NCI-H2107 (cell line): ENCODE data around the gene ZBTB45.
"Not testable (repeated sequence)": the region's sequence is repeated elsewhere in the genome, so short reads cannot be mapped to it uniquely, and the experiment has no call there.

ENCODE experiments used
- DNase-seq: peaks from one replicate; lab custom pipeline; 2025; lab: John Stamatoyannopoulos, UW

The ZBTB45 gene

GRCh38 chr19:58510084-58510862 is 9.3 kb downstream of the ZBTB45 start:
- DNase-seq: no peak

GRCh38 chr19:58509731-58510083 is 9.9 kb downstream of the ZBTB45 start:
- no peak for DNase-seq

DNA sequence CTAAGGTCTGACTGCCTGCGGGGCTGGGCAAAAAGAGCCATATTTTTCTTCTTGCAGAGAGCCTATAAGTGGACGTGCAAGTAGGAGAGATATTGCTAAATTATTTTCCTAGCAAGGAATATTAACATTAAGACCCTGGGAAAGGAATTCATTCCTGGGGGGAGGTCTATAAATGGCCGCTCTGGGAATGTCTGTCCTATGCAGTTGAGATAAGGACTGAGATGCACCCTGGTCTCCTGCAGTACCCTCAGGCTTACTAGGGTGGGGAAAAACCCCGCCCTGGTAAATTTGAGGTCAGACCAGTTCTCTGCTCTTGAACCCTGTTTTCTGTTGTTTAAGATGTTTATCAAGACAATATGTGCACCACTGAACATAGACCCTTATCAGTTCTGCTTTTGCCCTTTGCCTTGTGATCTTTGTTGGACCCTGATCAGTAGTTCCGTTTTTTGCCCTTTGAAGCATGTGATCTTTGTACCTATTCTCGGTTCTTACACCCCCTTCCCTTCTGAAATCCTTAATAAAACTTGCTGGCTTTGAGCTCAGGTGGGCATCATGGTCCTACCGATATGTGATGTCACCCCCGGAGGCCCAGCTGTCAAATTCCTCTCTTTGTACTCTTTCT is 11.9 kb downstream of the ZBTB45 start:
- DNase-seq: not testable (repeated sequence)

DNA sequence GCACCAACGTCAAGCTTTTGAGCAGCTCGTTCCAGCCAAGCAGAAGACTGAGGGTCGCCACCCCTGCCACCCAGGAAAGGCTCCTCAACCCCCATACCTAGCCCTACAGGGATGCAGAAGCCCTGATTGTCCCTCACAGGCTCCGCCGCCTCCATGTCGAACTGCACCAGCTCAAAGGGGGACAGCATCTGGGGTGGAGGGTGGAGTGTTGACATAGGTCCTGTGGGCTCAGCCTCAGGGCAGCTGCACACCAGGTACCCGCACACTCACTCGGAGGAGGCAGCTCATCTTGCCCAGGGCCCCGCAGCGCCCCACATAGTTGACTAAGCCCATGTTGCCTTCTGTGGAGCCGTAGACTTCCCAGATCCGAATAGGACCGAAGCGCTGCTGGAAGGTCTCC is 19.4 kb downstream of the ZBTB45 start:
- no peak for DNase-seq

GRCh38 chr19:58499021-58499927 is 20.3 kb downstream of the ZBTB45 start:
- peak; percentile 97 for DNase-seq

GRCh38 chr19:58498316-58499020 is 21.1 kb downstream of the ZBTB45 start:
- no peak for DNase-seq

- DNase-seq: no peak
Observed at GRCh38 chr19:58497634-58498170, 21.9 kb downstream of the ZBTB45 start.

DNA sequence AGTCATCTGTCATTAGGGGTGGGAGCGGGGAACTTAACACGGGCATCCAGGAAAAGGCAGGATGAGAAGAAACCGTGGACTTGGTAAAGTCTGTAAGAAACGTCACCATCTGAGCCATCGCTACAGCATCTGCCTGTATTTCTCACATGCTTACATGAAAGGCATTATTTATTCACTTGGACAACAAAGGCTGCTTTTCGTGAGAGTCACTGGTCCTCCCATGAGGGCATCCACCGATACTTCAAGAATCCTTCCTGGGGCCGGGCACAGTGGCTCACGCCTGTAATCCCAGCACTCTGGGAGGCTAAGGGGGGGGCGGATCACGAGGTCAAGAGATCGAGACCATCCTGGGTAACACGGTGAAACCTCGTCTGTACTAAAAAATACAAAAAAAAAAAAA is 27.3 kb downstream of the ZBTB45 start:
- DNase-seq: no peak

- DNase-seq: no peak
Observed at GRCh38 chr19:58491393-58491792, 28.2 kb downstream of the ZBTB45 start.

- not testable (repeated sequence) for DNase-seq
Observed at GRCh38 chr19:58484349-58484748, 35.3 kb downstream of the ZBTB45 start.

DNA sequence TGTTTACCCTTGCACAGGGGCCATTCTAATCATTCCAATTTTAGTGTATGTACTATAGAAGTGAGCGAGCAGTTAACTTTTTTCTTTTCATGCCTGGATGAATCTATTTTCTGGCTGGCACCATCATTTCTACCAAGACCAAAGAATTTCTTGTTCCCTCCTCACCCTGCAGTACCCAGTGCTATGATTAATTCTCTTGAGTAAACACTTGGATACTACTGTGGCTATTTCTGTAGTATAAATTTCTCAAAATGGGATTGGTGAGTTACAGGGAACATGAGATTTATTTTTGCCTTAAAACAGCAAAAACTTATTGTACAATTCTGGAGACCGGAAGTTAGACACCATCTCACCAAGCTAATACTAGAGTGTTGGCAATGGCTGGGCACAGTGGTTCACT is 35.8 kb downstream of the ZBTB45 start:
- DNase-seq: no peak

DNA sequence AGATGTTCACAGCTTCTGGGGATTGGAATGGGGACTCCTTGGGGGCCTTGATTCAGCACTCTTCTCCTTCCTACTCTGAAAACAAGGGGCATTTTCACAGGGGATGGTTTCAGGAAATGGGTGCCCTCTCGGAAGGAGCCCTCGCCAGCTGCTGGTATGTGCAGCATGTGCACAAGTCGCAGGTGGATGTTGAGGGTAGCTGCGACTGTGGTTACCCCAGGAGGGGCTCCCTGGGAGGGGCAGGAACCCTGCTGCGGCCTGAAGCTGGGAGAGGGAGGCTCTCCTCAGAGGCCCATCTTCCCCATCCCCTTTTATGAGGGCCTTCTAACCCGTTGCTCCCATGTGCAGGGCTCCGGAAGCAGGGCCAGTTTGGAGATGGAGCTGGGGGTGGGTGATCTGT is 37.2 kb downstream of the ZBTB45 start:
- DNase-seq: no peak

DNA sequence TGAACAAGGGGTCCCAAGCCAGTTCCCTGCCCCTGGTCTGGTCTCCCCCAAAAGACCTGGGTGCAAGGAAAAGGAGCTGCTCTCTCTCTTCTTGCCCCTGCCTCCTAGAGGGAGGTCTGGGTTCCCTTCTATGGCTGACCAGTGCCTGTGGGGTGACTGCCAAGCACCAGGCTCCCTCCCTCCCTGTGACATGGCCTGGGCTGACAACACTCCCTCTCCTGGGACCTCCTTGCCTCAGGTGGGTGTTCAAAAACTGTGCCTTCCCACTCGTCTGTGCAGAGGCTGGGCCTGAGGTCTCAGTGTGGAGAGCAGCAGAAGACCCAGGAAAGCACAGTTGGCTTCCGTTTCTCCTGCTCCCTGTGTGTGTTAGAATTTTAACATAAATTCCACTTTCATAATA is 38.8 kb downstream of the ZBTB45 start:
- no peak for DNase-seq

DNA sequence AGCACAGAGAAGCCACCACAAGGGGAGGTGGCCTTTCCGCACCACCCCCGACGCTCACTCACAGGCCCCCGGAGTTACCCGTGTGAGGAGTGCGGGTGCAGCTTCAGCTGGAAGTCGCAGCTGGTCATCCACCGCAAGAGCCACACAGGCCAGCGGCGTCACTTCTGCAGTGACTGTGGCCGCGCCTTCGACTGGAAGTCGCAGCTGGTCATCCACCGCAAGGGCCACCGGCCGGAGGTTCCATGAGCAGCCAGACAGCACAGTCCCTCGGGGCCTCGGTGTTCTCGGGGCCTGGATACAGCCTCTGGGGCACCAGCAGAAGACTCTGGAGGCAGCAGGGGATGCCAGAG is 39.2 kb downstream of the ZBTB45 start:
- DNase-seq: no peak

DNA sequence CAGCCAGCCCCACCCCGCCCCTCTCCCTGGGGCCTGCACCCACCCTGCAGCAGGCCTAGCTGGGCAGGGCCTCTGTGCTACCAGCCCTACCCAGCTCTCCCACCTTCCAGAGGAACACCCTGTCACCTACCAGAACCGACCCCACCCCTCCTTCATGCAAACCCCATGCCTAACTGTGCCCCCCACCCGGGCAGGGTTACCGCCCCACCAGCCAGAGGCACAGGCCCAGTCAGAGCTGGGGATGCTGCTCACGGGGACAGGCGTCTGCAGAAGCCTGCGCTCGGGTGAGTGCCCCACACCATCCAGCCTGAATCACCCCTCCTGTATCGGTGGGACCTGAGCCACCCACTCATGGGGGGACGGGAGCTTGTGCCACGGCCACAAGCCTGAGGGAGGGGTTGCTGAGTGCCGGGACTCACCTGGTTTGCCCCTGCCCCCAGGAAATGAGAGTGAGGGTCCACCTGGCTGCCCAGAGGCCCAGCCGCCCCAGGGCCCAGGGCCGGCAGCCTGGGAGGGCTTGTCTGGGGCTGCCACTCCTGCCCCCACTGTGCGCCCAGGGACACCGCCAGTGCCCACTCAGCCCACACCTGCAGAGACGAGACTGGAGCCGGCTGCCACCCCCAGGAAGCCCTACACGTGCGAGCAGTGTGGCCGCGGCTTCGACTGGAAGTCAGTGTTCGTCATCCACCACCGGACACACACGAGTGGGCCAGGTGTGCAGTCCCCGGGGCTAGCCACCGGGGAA is 39.7 kb downstream of the ZBTB45 start:
- no peak for DNase-seq

GRCh38 chr19:58479303-58479702 is 40.3 kb downstream of the ZBTB45 start:
- no peak for DNase-seq

DNA sequence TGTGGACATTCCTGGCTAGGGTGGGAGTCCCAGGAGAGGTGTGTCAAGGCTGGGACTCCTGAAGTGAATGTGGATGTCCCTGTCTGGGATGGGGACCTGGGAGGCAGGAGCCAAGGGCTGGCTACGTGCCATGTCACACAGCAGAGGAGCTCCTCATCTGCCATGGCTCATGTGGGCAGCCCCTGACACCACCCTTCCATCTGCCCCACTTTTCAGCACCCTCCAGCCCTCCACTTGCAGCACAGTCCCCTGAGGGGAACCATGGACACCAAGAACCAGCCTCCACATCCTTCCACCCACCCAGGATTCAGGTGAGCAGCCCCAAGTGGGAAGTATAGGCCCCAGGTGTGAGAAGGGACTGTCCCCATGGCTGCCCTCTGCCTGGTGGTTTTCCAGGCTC is 41.7 kb downstream of the ZBTB45 start:
- no peak for DNase-seq

- DNase-seq: no peak
Observed at GRCh38 chr19:58477130-58477529, 42.5 kb downstream of the ZBTB45 start.

DNA sequence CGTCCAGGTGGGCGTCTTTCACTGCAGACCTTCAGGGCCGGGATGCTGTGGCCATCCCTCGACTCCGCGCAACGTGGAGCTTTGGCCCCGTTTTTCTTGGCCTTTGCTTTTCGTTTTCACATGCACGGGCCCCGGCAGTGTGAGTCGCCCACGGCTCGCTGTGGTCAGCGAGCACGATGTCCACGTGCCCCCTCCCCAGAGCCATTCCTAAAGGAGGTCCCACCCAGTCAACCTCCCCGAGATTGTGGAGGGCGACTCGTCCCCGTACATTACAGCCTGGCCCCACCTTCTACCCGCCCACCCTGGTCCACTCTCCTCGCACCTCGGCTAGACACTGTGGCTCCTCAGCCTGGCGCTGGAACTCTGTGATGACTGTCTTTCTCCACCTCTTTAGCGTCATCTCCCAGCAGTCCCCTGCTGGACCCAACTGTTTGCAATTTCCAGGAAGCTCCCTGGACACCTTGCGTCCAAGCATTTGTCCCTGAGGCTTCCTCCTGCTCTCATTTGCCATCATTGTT is 43.1 kb downstream of the ZBTB45 start:
- DNase-seq: no peak

DNA sequence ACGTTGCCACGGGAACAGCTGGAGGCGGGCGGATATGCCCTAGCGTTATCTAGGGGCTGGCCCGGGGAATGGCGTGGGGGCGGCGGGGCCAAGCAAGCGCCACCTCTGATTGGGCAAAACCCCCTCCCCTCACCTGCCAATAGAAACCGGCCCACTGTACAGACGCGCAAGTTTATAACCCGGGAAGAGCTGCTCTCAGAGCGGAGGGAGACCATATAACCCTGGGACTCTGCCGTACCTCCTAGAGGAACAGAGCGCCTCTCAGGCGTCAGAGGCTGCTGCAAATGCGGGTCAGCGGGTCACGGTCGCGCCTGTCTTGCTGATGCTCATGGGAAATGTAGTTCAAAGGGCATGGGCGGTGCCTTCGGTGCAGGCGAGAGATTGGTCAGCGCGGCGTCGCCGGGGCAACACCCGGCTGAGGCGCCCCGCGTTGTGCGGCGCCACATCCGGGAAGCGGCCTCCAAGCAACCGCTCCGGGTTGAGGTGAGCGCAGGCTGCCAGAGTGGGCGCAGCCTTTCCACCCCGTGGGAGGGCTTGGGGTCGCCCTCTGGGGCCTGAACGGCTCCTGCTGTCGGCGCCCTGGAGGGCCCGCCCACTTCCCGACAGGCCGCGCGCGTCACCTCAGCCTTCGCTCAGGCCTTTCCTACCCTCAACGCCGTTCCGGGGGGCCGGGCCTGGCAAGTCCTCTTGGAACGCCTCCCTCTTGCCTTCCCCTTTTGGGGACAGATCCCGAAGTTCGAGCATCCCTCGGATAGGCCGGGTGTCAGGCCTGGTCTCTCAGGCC is 43.7 kb downstream of the ZBTB45 start, which contains the start of gene ZNF446:
Gene ZNF446 (plus strand): TSS at position 639 of the 784 bp plus-strand sequence. CDS start 867 bp downstream, outside the sequence.
- peak; percentile 91 for DNase-seq
